H1 (cell line): ENCODE results near the gene JDP2. TPM values are rescaled to one million over a fixed set of nuclear protein-coding genes. Genes with fewer than 3 reads are reported as not detected.

Experiments used
- CTCF ChIA-PET: fragments of 300-600 bp; sonication (Branson Sonifier 250); formaldehyde crosslinking; loops from one replicate; lab custom pipeline; 2021; ENCODE audit not compliant: partially characterized antibody; lab: Charles Lee
- POLR2A ChIA-PET: fragments of 300-600 bp; sonication (Branson Sonifier 250); formaldehyde crosslinking; loops from one replicate; lab custom pipeline; 2021; ENCODE audit warnings: inconsistent platforms; ENCODE audit not compliant: partially characterized antibody; lab: Charles Lee
- DNase-seq, 2 experiments: peaks; one replicate each; pipeline versions ENCODE4 v3.0.0 to v3.0.0-alpha.2; 2010 to 2022; ENCODE audit warnings: low spot score in 2 of 2, low read depth in 1 of 2, mixed read lengths in 1 of 2
- FAIRE-seq: peaks from 2 replicates; lab custom pipeline; 2011; peaks lifted over from hg19 to GRCh38; lab: Jason Lieb, UNC
- H2AFZ ChIP-seq: 2 replicates; pipeline ENCODE4 v1.8.1; 2012; ENCODE audit warnings: low read length, inconsistent platforms
- H2AK5ac ChIP-seq: 2 replicates; pipeline ENCODE4 v1.6.1; 2013; ENCODE audit warnings: low read depth, low read length
- H2BK120ac ChIP-seq: replicated peaks from 2 replicates; pipeline ENCODE3; 2013; ENCODE audit warnings: low read depth, low read length, inconsistent platforms
- H2BK12ac ChIP-seq: 2 replicates; pipeline ENCODE4 v1.6.1; 2013; ENCODE audit warnings: low read depth, low read length
- H2BK15ac ChIP-seq: 2 replicates; pipeline ENCODE4 v1.6.1; 2013; ENCODE audit warnings: low read length
- H2BK20ac ChIP-seq: 2 replicates; pipeline ENCODE4 v1.6.1; 2013; ENCODE audit warnings: low read length
- H2BK5ac ChIP-seq: 2 replicates; pipeline ENCODE4 v1.6.1; 2013; ENCODE audit warnings: low read depth, low read length
- H3K14ac ChIP-seq: 2 replicates; pipeline ENCODE4 v1.6.1; 2013; ENCODE audit warnings: inconsistent platforms; ENCODE audit not compliant: insufficient read length
- H3K18ac ChIP-seq: 2 replicates; pipeline ENCODE4 v1.6.1; 2013; ENCODE audit warnings: low read length; ENCODE audit errors: extremely low read depth
- H3K23ac ChIP-seq: 2 replicates; pipeline ENCODE4 v1.6.1; 2013; ENCODE audit warnings: inconsistent platforms; ENCODE audit not compliant: insufficient read length
- H3K23me2 ChIP-seq: 2 replicates; pipeline ENCODE4 v1.6.1; 2013; ENCODE audit warnings: low read depth, low read length
- H3K27ac ChIP-seq: 2 replicates; pipeline ENCODE4 v1.6.1; 2011; ENCODE audit warnings: low read depth, low read length, inconsistent platforms
- H3K27me3 ChIP-seq, 4 experiments: replicated peaks in 1 of 4; 1 replicate in 1 of 4; 2 replicates in 3 of 4; pipeline versions ENCODE4 v1.6.1 to v1.8.1; 2011 to 2013; ENCODE audit warnings: low read length in 3 of 4, mild to moderate bottlenecking in 3 of 4, inconsistent platforms in 2 of 4, mixed read lengths in 2 of 4, moderate library complexity in 1 of 4; ENCODE audit not compliant: control insufficient read depth in 3 of 4, insufficient read depth in 3 of 4; ENCODE audit errors: extremely low read depth in 1 of 4
- H3K36me3 ChIP-seq, 4 experiments: 2 replicates each; pipeline versions ENCODE4 v1.6.1 to v1.8.1; 2011 to 2013; ENCODE audit warnings: mild to moderate bottlenecking in 4 of 4, low read length in 3 of 4, moderate library complexity in 2 of 4, control low read depth in 1 of 4, inconsistent platforms in 1 of 4; ENCODE audit not compliant: insufficient read depth in 4 of 4, control insufficient read depth in 2 of 4
- H3K4ac ChIP-seq: replicated peaks from 2 replicates; pipeline ENCODE3; 2013; ENCODE audit warnings: low read length, low read depth, mixed read lengths, inconsistent platforms; ENCODE audit not compliant: insufficient read length
- H3K4me1 ChIP-seq, 4 experiments: replicated peaks in 1 of 4; 1 replicate in 1 of 4; 2 replicates in 3 of 4; pipeline versions ENCODE4 v1.6.1 to v1.8.1; 2011 to 2013; ENCODE audit warnings: low read length in 3 of 4, inconsistent platforms in 2 of 4, mixed read lengths in 1 of 4; ENCODE audit not compliant: insufficient read depth in 4 of 4, control insufficient read depth in 3 of 4
- H3K4me2 ChIP-seq, 2 experiments: 2 replicates each; pipeline versions ENCODE4 v1.6.1 to v1.8.1; 2011 to 2013; ENCODE audit warnings: low read depth in 2 of 2, low read length in 2 of 2, control low read depth in 1 of 2, inconsistent platforms in 1 of 2, mild to moderate bottlenecking in 1 of 2; ENCODE audit not compliant: insufficient read depth in 1 of 2
- H3K4me3 ChIP-seq, 4 experiments: fragments of 200-600, 300-600 bp in 1 of 4; sonication (generic), shearing (Covaris generic), sonication (Bioruptor Twin) in 1 of 4; 2 replicates each; pipeline versions ENCODE4 v1.5.1 to v1.8.1; 2011 to 2016; ENCODE audit warnings: low read length in 4 of 4, low read depth in 3 of 4, control low read depth in 2 of 4, inconsistent platforms in 2 of 4, mild to moderate bottlenecking in 2 of 4, mixed read lengths in 1 of 4, moderate library complexity in 1 of 4; ENCODE audit not compliant: insufficient read depth in 2 of 4; ENCODE audit errors: extremely low read depth in 1 of 4
- H3K56ac ChIP-seq: replicated peaks from 2 replicates; pipeline ENCODE3; 2013; ENCODE audit warnings: low read depth, mild to moderate bottlenecking, mixed read lengths, low read length, inconsistent platforms; ENCODE audit not compliant: insufficient read length
- H3K79me1 ChIP-seq: 2 replicates; pipeline ENCODE4 v1.6.1; 2013; ENCODE audit warnings: low read depth, low read length, control low read depth
- H3K79me2 ChIP-seq, 2 experiments: 2 replicates each; pipeline versions ENCODE4 v1.6.1 to v1.8.1; 2012 to 2013; ENCODE audit warnings: low read length in 2 of 2, mild to moderate bottlenecking in 2 of 2, inconsistent platforms in 1 of 2; ENCODE audit not compliant: insufficient read depth in 2 of 2, control insufficient read depth in 1 of 2
- H3K9ac ChIP-seq, 4 experiments: replicated peaks in 1 of 4; 1 replicate in 1 of 4; 2 replicates in 3 of 4; pipeline versions ENCODE4 v1.6.1 to v1.8.1; 2011 to 2013; ENCODE audit warnings: low read depth in 3 of 4, low read length in 3 of 4, control low read depth in 2 of 4, mild to moderate bottlenecking in 2 of 4, moderate library complexity in 2 of 4, inconsistent platforms in 1 of 4; ENCODE audit errors: extremely low read depth in 1 of 4
- H3K9me3 ChIP-seq, 2 experiments: 2 replicates each; pipeline versions ENCODE4 v1.6.1 to v1.8.1; 2012 to 2013; ENCODE audit warnings: mild to moderate bottlenecking in 2 of 2, moderate library complexity in 2 of 2, control low read depth in 1 of 2, inconsistent platforms in 1 of 2, low read depth in 1 of 2, low read length in 1 of 2, mixed read lengths in 1 of 2; ENCODE audit not compliant: insufficient read depth in 2 of 2
- H4K20me1 ChIP-seq, 2 experiments: replicated peaks in 1 of 2; 2 replicates each; pipeline versions ENCODE3 to v1.8.1; 2011 to 2013; ENCODE audit warnings: inconsistent platforms in 2 of 2, low read length in 2 of 2, mild to moderate bottlenecking in 1 of 2; ENCODE audit not compliant: insufficient read depth in 2 of 2, control insufficient read depth in 1 of 2
- H4K5ac ChIP-seq: 2 replicates; pipeline ENCODE4 v1.6.1; 2013; ENCODE audit warnings: low read length, low read depth, mixed read lengths, inconsistent platforms; ENCODE audit not compliant: insufficient read length
- H4K8ac ChIP-seq: 2 replicates; pipeline ENCODE4 v1.8.0; 2013; ENCODE audit warnings: mild to moderate bottlenecking, moderate library complexity, low read length, inconsistent platforms; ENCODE audit not compliant: insufficient read depth; ENCODE audit errors: extremely low read depth
- H4K91ac ChIP-seq: replicated peaks from 2 replicates; pipeline ENCODE3; 2013; ENCODE audit warnings: low read length, mixed read lengths, inconsistent platforms; ENCODE audit not compliant: insufficient read length
- BRCA1 ChIP-seq: IDR thresholded peaks from 2 replicates; pipeline ENCODE4 v1.6.1; 2012; ENCODE audit warnings: low read depth, low read length, improper control_type of control experiment
- RBBP5 ChIP-seq: IDR thresholded peaks from 2 replicates; pipeline ENCODE4 v1.7.1; 2012; ENCODE audit warnings: low read depth, mild to moderate bottlenecking, inconsistent platforms, low read length, moderate library complexity, borderline replicate concordance
- SAP30 ChIP-seq: fragments of 300-600 bp; sonication (generic); IDR thresholded peaks from 2 replicates; pipeline ENCODE4 v1.7.1; 2012; ENCODE audit warnings: low read length, moderate library complexity, mild to moderate bottlenecking, inconsistent platforms; ENCODE audit not compliant: insufficient read depth, insufficient replicate concordance
- TBP ChIP-seq: IDR thresholded peaks from 2 replicates; pipeline ENCODE4 v1.6.1; 2011; ENCODE audit warnings: low read depth, low read length, improper control_type of control experiment
- WGBS, 2 experiments: shearing (Covaris generic) in 1 of 2; methylation state at CpG; one replicate each; pipeline versions ENCODE4 v1.1.6 to v1.1.7; 2013 to 2015; ENCODE audit warnings: low lambda C conversion rate in 2 of 2, mixed read lengths in 2 of 2, inconsistent platforms in 1 of 2, low coverage in 1 of 2, missing lambda C conversion rate in 1 of 2; ENCODE audit not compliant: insufficient replicate concordance in 2 of 2, insufficient coverage in 1 of 2, insufficient read length in 1 of 2; ENCODE audit errors: extremely low coverage in 1 of 2, missing lambda C conversion rate in 1 of 2; 5-methylcytosine and 5-hydroxymethylcytosine counted together
- long read RNA-seq, 2 experiments: library from RNA in 1 of 2; library from capped mRNA in 1 of 2; stranded (forward); transcript quantifications; one replicate each; pipeline ENCODE4 v2.0.0, GENCODE V29; 2021; ENCODE audit warnings: inconsistent platforms in 1 of 2
- polyA minus RNA-seq, 3 experiments: library from RNA; depleted of rRNA, polyadenylated mRNA; stranded (reverse); fragments of >200 nt; gene quantifications; 1 replicate in 2 of 3; 2 replicates in 1 of 3; pipeline ENCODE4 v1.2.3, GENCODE V29; 2011
- polyA plus RNA-seq, 7 experiments: library from polyadenylated mRNA; depleted of rRNA in 3 of 7; stranded (reverse) in 5 of 7; unstranded in 2 of 7; fragments of >200 nt in 5 of 7; fragments of 200-250 nt in 2 of 7; gene quantifications; 1 replicate in 5 of 7; 2 replicates in 1 of 7; 4 replicates in 1 of 7; pipeline versions ENCODE4 v1.2.1 to v1.2.3, GENCODE V29; 2011 to 2013; ENCODE audit warnings: missing spikeins in 2 of 7, mixed read lengths in 2 of 7
- total RNA-seq: library from RNA; stranded (reverse); fragmentation: NEBNext Ultra II Directional; extraction: Animal tissue kit (Norgen Biotek cat#: 25700); gene quantifications from 2 replicates; pipeline ENCODE4 v1.2.1, GENCODE V29; 2021
- TF ChIP-seq, protein P1 (sequence below), 3 experiments: IDR thresholded peaks; 1 replicate in 2 of 3; 2 replicates in 1 of 3; pipeline versions ENCODE4 v1.5.1 to v1.6.1; 2011; ENCODE audit warnings: low read length in 3 of 3, mild to moderate bottlenecking in 3 of 3, inconsistent platforms in 2 of 3, low read depth in 1 of 3, moderate library complexity in 1 of 3; ENCODE audit not compliant: insufficient read depth in 1 of 3; ENCODE audit errors: control extremely low read depth in 1 of 3

The JDP2 gene
- total RNA-seq (23.6 and 27.2 TPM in 2 replicates), polyA plus RNA-seq (2011; rRNA removed) (8.9 and 18.8 TPM in 2 replicates), polyA minus RNA-seq (2011; rRNA and poly(A)+ RNA removed) (3.8 and 4.9 TPM in 2 replicates)
- 23.2 TPM for polyA plus RNA-seq (2011; cell fraction: cytosol; rRNA removed)
- 20.9 TPM for polyA plus RNA-seq (2011; cell fraction: nucleus; rRNA removed)
- 13.7 to 19.6 TPM (median 17.7 TPM) in 4 replicates for polyA plus RNA-seq (2012, experiment 1 of 2)
- 14.8 TPM for polyA plus RNA-seq (2012, experiment 2 of 2)
- 14.4 TPM for polyA plus RNA-seq (2013, experiment 1 of 2)
- 14.1 TPM for polyA plus RNA-seq (2013, experiment 2 of 2)
- 19.7 TPM for polyA minus RNA-seq (2011; cell fraction: cytosol; rRNA and poly(A)+ RNA removed)
- 10.3 TPM for polyA minus RNA-seq (2011; cell fraction: nucleus; rRNA and poly(A)+ RNA removed)
- long read RNA-seq, experiment 1, partial matches to known transcripts, result 3 of 12 reads
- long read RNA-seq, experiment 1, other reads (novel, unspliced or antisense), result 7 of 12 reads
- long read RNA-seq, experiment 2, partial matches to known transcripts, result 0 of 1 reads
- long read RNA-seq, experiment 2, other reads (novel, unspliced or antisense), result 1 of 1 reads

DNA sequence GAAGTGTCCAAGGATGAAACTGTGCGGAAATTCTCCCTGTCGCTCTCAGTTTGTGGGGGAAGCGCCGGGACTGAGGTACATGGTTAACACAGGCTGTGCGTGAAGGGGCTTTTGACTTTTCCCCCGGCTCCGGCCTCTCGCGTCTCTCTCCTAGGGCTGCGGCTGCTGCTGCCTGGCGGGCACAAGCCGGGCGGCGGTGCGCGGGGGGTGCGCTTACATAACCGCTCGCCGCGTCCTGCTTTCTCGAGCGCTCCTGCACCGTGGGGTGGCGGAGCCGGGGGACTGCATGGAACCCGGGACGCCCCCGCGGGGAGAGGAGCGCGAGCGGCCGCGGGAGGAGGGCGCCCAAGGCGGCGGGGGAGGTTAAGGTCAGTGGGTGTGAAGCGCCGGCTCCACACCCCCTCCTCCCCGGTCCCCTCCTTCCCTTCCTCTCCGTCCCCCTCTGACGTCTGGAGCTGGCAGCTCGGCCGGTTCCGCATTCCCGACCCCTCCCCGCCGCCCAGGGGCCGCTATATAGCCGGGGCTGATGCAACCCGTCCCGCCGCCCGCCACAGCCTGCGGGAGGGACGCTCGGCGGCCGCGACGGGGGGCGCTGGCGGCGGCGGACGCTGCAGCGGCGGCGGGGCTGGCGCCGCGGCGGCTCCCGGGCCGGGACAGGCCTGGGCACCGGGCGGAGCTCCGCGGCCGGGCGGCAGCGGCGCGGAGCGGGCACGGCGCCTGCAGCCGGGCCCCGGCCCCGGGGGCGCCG lies at the start of gene JDP2:
Gene JDP2, plus strand, starts transcription at position 541 of the 748 bp plus-strand sequence. CDS start 9,899 bp downstream, outside the sequence.
- no peak within 1 kb of the TSS for H3K27ac ChIP-seq
- no peak within 1 kb of the TSS for H3K23ac ChIP-seq
- no peak within 1 kb of the TSS for H2AK5ac ChIP-seq
- peak within 1 kb of the TSS; percentile 88; the same call in 1 of the 2 replicates for H2BK12ac ChIP-seq
- FAIRE-seq, result no peak
- peak within 1 kb of the TSS; percentile 46; the same call in 1 of the 2 replicates for H2AFZ ChIP-seq
- no peak within 1 kb of the TSS for H3K4ac ChIP-seq
- peaks cover 3% of the 10 kb centered on the region; the same call in 1 of the 2 replicates for H3K79me1 ChIP-seq
- peak within 1 kb of the TSS; percentile 6 to 95 (median 18); a peak in 4 of 7 replicates for H3K9ac ChIP-seq
- peaks cover 0 to 5% of the 10 kb centered on the region in 2 experiments for H4K20me1 ChIP-seq
- H3K4me1 ChIP-seq, result peaks cover 8 to 17% (median 15%) of the 10 kb centered on the region in 4 experiments
- peak in 1 of 2 experiments; percentile 79 for DNase-seq
- H3K56ac ChIP-seq, result no peak within 1 kb of the TSS
- H2BK120ac ChIP-seq, result no peak within 1 kb of the TSS
- H4K91ac ChIP-seq, result peak within 1 kb of the TSS; percentile 2
- H3K18ac ChIP-seq, result peak within 1 kb of the TSS; percentile 36
- peak within 1 kb of the TSS; percentile 71 to 92 for H3K4me2 ChIP-seq
- peaks cover 0 to 13% (median 13%) of the 10 kb centered on the region in 4 experiments; a peak in 5 of 7 replicates for H3K27me3 ChIP-seq
- ChIA-PET POLR2A (interaction anchor here (0.8 to 5.2 kb wide), 18 partner anchors 9 to 339 kb away, joined by 3 to 65 read pairs (median 4); no protein-coding TSS in a partner anchor), CTCF (interaction anchor here (0.8 to 1.5 kb wide), 2 partner anchors 62 to 119 kb away, joined by 3 to 4 read pairs; no protein-coding TSS in a partner anchor)
- peaks cover 0 to 28% of the 10 kb centered on the region in 2 experiments; a peak in 2 of 4 replicates for H3K79me2 ChIP-seq
- peak within 1 kb of the TSS; percentile 74 for H4K8ac ChIP-seq
- H2BK20ac ChIP-seq, result no peak within 1 kb of the TSS
- H3K4me3 ChIP-seq, result peak within 1 kb of the TSS; percentile 59 to 77 (median 70)
- no peak within 1 kb of the TSS for H2BK15ac ChIP-seq
- H3K36me3 ChIP-seq, result peaks cover 0 to 6% (median 0%) of the 10 kb centered on the region in 4 experiments; a peak in 1 of 8 replicates
- H3K23me2 ChIP-seq, result peaks cover 6% of the 10 kb centered on the region; the same call in 1 of the 2 replicates
- peaks cover 0 to 4% of the 10 kb centered on the region in 2 experiments; a peak in 1 of 4 replicates for H3K9me3 ChIP-seq
- no peak within 1 kb of the TSS for H2BK5ac ChIP-seq
- WGBS, 2 experiments, result 1% methylated on average over 54 of the region's 93 CpGs; no CpG with 5 or more reads in 1 of the 2 experiments
- H4K5ac ChIP-seq, result no peak within 1 kb of the TSS
- H3K14ac ChIP-seq, result no peak within 1 kb of the TSS
- TF ChIP-seq SAP30 (no peak), BRCA1 (no peak), TBP (peak; percentile 51; the same call in 1 of the 2 replicates), RBBP5 (no peak; the same call in 1 of the 2 replicates)
- TF ChIP-seq, protein P1, sequence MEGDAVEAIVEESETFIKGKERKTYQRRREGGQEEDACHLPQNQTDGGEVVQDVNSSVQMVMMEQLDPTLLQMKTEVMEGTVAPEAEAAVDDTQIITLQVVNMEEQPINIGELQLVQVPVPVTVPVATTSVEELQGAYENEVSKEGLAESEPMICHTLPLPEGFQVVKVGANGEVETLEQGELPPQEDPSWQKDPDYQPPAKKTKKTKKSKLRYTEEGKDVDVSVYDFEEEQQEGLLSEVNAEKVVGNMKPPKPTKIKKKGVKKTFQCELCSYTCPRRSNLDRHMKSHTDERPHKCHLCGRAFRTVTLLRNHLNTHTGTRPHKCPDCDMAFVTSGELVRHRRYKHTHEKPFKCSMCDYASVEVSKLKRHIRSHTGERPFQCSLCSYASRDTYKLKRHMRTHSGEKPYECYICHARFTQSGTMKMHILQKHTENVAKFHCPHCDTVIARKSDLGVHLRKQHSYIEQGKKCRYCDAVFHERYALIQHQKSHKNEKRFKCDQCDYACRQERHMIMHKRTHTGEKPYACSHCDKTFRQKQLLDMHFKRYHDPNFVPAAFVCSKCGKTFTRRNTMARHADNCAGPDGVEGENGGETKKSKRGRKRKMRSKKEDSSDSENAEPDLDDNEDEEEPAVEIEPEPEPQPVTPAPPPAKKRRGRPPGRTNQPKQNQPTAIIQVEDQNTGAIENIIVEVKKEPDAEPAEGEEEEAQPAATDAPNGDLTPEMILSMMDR (IDR thresholded peaks at IDR 0.05; ENCODE audit: control extremely low read depth in 1 of 3, insufficient read depth in 1 of 3, low read depth in 1 of 3, low read length in 3 of 3), result no peak
